GM18861 (cell line): ENCODE measurements around the gene PCARE.

Source experiments
- ATAC-seq: cut with Tn5 transposase; IDR thresholded peaks from one replicate; pipeline ENCODE4 v1.9.1; 2021; ENCODE audit not compliant: unreplicated experiment

Gene PCARE

DNA sequence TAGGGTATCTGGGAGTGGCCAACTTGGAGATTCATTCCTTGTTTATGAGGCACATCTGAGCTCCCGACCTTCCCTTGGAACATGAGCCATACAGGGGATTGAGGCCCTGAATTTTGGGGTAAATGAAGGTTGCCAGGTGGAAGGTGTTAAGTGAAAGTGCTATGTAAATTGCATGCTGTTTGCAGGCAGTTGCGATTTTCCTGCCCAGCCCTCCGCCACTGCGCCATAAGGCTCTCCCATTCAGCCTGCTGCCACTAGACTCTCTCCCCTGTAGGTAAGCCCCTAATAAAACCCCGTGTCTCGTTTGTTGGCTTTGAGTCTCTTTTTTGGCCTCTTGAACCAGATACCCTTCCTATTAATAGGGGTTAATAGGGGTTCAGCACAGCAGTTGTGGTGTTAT, 33.8 kb downstream of the PCARE start:
- ATAC-seq = no peak

GRCh38 chr2:29039718-29040480, 34.4 kb downstream of the PCARE start:
- ATAC-seq = no peak

- ATAC-seq = no peak
Measured at GRCh38 chr2:29035016-29035745, 39.1 kb downstream of the PCARE start.

DNA sequence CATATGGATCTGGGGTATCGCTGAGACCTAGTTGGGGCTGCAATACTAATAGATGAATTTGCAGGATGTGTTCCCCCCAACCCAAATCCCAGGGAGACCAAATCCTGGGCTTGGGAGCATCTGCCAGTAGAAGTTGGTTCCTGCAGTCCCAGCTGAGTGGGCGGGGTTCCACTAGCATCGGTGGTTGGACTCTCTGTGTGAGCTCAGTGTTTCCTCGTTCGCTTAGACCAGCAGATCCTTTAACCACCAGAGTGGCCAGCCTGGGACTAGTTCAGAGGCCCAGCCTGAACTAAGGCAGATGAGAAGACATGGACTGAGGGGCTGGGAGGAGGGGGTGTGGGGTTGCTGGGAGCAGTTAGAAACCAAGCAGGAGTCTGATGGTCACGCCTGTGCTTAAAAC, 40.7 kb downstream of the PCARE start:
- ATAC-seq = no peak

DNA sequence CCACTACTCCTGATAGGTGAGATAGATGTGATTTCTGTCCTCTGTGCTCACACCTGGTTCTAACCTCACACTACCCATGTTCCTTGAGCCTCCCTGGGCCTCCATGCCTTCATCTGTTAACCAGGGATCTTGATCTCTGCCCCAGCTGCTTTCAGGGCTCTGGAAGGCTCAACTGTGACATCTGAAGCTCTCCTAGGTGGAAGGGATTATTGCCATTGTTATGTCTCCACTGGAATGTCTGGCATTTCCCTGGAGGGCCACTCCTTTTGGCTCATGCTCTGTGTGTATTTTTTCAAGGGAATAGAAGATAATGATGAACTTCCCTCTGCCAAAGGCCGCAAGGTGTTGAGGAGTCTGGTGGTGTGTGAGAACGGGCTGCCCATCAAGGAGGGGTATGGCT, 41.2 kb downstream of the PCARE start:
- ATAC-seq = no peak

DNA sequence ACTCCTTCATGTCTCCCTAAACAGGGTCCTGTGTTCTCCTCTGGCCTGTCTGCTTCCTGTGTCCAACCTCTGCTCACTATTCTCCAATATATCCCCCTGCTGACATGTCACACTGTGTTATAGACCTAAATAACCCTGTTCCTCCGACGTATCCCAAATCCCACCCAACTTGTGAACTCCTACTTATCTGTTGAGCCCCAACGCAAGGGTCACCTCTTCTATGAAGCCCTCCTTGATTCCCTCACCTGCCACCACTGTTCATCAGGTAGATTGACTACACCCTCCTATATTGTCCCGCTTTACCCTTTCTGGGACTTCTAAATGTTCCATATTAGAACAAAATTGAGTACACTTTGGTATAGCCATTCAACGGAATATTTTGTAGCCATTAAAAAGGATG, 42.1 kb downstream of the PCARE start:
- no peak for ATAC-seq

GRCh38 chr2:29031046-29031445, 43.3 kb downstream of the PCARE start:
- no peak for ATAC-seq

DNA sequence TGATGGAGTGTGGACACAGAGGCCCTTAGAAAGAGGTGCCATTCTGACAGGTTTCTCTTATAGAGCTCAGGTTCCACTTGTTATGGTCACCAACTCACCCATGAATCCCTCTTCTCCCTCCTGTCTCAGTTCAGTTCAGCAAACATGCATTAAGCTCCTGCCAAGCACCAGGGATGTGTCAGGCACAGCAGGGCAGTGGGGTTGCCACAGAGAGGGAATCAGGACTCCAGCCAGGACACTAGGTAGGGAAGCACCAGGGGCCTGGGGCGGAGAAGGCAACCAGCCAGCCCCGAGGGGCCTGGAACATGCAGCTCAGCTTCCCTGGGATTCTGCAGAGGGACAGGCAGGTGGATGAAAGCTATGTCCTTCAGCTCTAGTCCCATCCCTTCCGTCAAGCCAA, 48.6 kb downstream of the PCARE start:
- no peak for ATAC-seq

- ATAC-seq = no peak
Measured at GRCh38 chr2:29024882-29025430, 49.4 kb downstream of the PCARE start.

GRCh38 chr2:29023188-29023587, 51.1 kb downstream of the PCARE start:
- ATAC-seq = no peak

- no peak for ATAC-seq
Measured at GRCh38 chr2:29022679-29023078, 51.6 kb downstream of the PCARE start.

- no peak for ATAC-seq
Measured at GRCh38 chr2:29021886-29022285, 52.4 kb downstream of the PCARE start.

GRCh38 chr2:29017716-29018435, 56.4 kb downstream of the PCARE start:
- ATAC-seq = no peak

- ATAC-seq = no peak
Measured at GRCh38 chr2:29016504-29016903, 57.8 kb downstream of the PCARE start.

DNA sequence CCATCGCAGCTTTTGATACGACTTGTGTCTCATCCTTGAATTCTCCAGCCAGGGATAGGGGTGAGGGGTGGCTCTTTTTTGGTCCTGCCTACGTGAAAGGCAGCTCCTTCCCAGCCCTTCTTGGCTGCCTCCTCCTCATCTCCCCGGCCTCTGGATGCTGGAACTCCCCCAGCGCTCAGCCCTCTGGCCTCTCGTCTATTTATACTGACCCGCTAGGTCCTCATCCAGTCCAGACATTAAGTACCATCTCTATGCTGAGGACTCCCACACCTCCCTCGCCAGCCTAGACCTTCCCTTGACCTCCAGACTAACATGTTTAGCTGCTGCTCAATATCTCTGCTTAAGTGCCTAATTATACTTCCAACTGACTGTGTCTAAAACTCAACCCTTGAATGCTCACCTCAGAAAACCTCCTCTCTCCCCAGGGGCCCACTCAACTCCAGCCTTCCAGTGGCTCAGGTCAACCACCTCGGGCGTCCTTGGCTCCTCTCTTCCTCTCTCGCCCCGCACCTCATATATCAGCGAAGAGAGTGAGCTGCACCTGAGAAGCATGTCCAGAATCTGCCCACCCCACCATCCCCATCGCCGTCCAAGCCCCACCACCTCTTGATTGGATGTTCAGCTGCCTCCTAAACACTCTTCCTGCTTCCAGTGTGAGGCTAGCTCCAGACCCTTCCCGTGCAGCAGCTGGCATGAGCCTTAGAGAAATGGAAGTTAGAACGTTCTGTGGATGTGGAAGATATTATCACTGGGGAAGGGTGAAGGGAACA, 58.4 kb downstream of the PCARE start:
- no peak for ATAC-seq

DNA sequence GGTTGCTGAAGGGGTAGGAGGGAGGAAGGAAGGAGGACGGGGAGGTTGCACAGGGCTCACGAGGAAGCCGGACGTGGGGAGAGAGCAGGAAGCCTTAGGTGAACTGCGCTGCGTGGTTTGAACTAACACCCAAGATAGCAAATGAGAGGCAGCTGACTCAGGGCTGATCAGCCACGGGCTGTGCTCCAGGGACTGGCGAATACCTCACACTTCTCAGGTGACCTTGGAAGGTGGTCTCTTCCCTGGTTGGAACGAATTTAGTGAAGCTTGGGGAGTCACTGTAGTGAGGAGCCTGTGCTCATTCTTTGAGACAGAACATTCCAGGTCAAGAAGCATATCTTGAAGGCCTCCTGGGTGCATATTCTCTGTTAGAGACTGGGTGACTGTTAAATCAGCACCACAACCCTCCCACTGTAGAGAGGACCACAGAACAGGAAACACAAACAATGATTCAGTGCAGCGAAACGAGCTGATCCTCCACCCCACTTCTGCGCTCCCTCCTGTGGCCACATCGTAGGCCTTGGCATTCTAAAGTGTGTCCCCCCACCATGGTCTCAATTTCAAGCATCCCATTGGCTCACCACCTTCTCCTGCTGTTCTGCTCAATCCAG, 59.4 kb downstream of the PCARE start:
- ATAC-seq = peak; percentile 47

DNA sequence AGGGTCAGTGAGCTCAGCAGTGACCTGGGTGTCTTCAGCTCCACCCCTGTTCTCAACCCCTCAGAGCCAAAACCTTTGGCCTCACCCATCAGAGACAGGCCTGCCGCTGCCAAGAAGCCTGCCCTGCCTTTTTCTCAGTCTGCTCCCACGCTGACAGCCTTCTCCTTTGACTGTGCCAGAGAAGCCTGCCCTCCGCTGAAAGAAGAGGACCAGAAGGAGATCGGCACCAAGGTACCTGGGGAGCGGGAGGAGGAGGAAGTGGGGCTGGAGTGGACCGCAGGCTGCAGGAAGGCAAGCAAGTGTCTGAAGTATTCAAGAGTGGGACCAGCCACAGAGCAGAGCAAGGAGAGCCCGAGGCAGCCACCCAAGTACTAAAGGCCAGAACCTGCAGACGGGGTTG, 60.0 kb downstream of the PCARE start:
- no peak for ATAC-seq

DNA sequence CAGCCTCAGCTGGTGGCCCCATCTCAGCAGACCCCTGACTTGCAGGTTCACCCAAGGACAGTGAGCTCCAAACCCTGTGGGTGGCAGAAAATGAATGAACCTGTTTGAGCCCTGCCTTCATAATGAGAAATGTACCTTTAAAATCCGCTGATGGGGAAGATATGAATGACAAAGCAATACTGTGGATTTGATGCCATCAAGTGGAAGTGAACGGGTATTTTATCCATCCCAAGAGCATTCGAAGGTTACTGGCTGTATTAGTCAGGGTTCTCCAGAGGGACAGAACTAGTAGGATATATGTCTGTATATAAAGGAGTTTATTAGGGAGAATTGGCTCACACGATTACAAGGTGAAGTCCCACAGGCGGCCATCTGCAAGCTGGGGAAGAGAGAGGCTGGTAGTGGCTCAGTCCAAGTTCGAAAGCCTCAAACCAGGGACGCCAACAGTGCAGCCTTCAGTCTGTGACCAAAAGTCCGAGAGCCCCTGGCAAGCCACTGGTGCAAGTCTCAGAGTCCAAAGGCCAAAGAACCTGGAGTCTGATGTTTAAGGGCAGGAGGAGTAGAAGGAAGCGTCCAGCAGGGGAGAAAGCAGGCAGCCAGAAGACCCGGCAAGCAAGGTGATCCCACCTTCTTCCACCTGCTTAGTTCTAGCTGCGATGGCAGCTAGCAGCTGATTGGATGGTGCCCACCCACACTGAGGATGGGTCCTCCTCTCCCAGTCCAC, 61.1 kb downstream of the PCARE start:
- ATAC-seq = no peak

- peak; percentile 44 for ATAC-seq
Measured at GRCh38 chr2:29012211-29012681, 62.1 kb downstream of the PCARE start.
